ENCODE data around the gene LRRFIP1. TPM values are rescaled to one million over a fixed set of nuclear protein-coding genes. Genes with fewer than 3 reads are reported as not detected.
"Not testable (repeated sequence)": the region's sequence is repeated elsewhere in the genome, so short reads cannot be mapped to it uniquely, and the experiment has no call there.

The LRRFIP1 gene
- total RNA-seq, 1 experiment from 2014 or later = 21.5 TPM

DNA sequence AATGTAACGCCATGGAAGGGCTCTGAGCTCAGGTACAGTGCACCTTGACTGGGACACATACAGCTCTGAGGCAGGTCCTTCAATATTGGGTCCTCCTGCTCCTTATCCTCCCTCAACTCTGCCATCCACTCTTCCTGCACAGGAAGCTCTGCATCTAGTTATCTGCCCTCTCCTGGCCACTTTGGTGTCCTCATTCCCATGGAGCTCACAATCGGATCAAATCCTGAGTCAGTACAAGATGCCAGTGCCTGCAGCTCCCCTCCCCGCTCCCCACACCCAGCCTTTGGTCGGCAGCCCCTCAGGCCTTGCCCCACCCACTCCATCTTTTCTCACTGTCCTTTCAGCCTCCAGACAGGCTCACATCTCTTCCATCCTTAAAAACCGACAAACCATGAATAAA lies 58.0 kb downstream of the LRRFIP1 start:
- peak; percentile 41 for DNase-seq (ENCODE audit: low spot score)

DNA sequence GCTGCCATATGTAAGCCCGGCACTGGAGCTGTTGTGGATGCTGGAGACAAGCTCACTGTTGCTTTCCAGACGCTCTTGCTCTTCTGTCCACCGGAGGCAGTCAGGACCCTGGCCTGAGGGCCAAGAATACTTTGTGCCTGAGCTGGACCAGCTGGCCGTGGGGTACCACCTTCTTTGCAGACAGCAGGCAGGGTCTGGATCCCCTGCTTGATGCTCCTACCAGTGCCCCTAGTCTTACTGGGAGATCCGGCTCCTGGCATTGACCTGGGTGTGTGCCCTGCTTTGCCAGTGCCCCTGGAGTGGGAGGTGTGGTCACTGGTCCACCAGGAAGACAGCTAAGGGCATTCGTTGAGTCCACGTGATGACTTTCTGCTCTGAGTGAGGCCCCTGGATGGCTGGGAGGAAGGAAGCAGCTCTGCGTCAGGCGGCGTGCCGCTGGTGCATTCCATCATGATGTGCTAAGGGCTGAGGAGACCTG lies 59.3 kb downstream of the LRRFIP1 start:
- no peak for DNase-seq (ENCODE audit: low spot score)

DNA sequence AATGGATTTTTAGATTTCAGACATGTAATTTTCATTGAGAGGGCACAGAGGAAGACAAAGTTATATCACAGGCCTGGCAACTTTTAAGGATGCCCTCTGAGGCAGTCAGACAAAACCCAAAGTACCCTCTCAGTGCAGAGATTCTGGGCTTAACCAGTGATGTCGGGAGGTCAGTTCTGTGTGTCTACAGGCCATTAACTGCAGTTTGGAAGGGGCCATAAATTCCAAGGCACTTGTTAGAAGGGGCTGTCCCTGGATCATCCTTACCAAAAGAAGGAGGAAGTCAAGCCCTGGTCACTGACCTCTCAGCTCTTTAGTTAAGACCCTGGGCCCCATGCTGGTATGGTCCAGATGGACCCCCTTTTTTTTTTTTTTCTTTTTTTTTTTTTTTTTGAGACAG lies 60.7 kb downstream of the LRRFIP1 start:
- DNase-seq (ENCODE audit: low spot score) = no peak

DNA sequence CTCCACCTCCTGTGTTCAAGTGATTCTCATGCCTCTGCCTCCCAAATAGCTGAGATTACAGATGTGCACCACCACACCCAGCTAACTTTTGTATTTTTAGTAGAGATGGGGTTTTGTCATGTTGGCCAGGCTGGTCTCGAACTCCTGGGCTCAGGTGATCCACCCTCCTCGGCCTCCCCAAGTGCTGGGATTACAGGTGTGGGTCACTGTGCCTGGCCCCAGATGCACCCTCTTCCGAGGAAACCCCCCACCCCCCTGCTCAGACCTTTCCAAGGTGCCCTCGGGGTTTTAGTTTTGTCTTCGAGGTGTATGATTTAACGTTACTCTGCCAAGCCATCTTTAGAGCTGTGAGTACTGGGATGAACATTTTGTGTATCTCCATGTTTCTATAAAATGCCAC lies 61.2 kb downstream of the LRRFIP1 start:
- not testable (repeated sequence) for DNase-seq (ENCODE audit: low spot score)

DNA sequence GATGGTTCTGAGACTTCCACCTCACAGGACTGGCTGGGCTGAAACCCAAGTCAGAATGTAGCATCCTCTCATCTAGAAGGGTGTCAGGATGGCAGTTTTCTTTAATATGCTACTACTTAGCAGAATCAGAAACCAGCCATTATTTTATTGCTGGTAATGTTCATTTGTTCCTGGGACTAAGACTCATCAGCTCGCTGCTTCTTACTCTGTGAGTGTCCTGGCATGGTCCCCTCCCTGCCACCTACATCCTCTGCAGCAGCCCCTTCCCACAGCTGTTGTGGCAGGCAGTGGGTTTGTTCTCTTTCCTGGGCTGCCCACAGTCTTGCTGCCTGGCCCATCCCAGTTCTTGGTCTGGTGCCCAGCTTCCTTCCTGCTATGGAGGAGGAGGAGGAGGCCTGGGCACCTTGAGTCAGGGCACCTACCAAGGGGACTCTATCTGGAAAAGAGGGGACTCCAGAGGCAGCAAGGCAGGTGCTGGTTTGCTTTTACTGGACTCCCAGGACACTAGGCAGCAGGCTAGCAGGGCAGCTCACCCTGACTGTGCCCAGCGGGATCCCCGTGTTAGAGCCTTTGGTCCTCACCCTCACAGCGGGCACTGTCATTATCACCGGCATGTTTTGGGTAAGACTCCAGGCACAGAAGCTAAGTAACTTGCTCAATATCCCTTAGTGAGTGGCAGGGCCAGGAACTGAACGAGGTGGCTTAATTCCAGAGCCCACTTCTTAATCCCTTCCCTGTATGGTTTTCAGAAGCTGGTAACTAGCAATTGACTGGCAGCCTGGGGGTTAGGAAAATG lies 62.1 kb downstream of the LRRFIP1 start:
- peak; percentile 45 for DNase-seq (ENCODE audit: low spot score)

DNA sequence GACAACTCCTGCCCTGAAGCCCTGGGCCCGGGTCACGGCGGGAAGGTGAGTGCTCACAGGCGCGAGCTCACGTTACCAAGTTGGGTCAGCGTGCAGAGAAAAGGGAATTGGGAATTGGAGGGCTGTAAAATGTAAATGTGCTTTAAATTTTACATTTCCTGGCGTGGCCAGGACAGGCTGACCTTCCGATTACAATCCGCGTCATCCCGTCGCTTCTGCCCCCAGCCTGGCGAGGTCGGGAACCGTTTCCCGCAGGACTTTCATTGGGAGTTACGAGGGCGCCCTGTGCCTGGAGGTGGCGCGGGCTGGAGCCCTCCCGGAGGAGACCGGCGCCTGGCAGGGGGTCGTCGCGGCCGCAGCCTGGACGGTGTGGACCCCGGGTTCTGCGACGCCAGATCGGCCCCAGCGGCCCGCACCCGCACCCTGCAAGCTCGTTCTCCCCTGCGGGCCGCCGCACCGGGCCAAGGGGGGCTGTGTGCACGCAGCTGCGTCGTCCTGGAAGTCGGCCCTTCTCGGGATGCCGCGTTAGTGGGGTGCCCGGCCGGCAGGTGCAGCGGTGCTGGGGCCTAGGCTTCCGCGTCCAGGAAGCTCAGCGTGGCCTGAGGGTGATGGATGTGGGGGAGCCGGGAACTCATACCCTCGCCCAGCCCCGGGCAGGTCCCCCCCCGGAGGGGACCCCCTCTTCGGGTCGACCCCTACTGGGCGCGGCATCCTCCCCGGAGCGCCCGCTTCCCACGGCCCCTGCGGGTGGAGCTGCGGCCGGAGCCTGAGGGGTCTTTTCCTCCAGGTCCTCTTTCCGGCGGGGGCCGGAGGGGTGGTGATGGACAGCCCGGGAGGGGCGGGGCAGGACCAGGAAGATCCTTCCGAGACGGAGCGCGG lies 63.9 kb downstream of the LRRFIP1 start:
- DNase-seq (ENCODE audit: low spot score) = no peak

DNA sequence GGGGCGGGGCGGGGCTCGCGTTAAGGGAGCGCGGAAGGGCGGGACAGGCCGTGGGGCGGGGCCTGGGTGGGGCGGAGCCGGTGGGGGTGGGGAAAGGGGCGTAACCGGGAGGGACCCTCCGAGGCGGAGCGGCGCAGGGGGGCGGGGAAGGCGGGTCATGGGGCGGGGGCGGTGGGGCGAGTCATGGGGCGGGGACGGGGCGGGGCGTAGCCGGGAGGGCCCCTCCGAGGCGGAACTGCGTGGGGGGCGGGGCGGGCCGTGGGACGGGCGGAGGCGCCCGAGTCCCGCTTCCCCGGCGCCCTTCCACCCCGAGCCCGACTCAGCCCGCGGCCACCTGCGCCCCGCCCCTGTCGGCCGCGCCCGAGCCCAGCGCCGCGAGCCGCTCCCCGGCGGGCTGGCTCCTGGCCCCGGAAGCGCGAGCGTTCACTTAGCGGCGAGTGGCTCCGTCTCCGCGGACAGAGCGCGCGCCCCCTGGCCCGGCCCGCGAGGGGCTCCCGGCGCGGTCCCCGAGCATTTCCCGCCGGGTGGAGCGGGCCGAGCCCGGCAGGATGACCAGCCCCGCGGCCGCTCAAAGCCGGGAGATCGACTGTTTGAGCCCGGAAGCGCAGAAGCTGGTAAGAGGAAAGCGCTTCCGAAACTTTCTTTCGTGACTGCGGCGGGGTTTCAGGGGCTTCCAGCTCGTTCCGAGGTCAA lies 64.7 kb downstream of the LRRFIP1 start:
- peak; percentile 69 for DNase-seq (ENCODE audit: low spot score)

DNA sequence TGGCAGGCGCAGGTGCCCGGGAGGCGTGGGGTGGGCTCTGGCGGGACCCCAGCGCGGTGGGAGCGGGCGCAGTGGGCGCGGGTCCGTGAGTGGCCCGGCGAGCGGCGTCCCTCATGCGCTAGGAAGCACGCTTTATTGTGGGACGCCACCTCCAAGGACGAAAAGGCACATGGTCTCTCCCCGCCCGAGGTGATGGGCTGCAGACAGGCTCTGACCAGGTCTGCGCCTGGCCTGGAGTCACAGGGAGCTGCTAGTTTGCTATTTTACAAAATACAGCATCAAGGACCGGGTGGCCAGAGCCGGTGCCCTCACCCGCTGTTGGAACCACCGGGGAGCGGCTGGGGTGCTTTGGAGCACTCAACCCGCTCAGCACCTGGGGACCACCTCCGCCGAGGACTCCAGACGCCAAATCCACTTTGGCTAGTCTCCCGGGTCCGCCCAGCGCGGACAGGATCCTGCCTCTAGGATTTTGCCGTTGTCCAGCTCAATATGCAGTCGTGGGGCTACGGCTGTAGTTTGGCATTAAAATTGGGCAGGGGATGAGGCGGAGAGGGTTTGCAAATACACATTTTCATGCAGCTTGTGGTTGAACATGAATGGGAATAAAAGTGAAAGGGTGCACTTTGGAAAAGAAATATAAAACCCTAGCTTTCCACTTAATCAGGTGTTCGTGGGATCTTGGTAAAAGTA lies 65.4 kb downstream of the LRRFIP1 start:
- no peak for DNase-seq (ENCODE audit: low spot score)

DNA sequence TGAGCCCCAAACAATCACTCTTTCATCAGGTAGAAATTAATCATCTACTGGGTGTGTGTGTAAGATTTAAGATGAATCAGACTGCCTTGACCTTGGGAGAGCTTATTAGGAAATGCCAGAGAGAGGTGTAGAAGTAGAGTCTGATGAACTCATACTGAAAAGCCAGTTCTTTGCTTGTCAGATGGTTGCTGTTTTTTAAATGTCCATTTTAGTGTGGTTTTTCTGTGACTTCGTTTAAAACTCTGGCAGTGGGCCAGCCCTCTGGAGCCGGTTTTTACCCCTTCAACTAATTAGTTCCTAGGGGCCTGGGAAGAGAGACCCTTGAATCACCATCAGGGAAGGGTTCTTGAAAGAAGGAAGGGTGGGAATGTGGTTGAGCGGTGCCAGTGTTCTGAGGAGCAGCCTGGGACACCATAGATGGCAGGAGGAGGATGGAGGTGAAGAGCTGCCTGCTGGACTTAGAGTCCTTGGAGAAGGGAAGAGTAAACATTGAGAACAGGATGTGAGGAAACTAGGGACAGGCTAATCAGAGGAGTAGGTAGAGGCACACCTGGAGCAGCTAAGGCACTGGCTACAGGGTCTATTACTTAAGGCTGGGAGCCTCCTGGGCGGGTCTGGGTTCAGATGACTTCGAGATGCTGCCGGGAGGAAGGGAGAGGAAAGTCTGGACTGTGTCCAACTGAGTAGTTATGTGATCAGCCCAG lies 66.1 kb downstream of the LRRFIP1 start:
- peak; percentile 41 for DNase-seq (ENCODE audit: low spot score)

DNA sequence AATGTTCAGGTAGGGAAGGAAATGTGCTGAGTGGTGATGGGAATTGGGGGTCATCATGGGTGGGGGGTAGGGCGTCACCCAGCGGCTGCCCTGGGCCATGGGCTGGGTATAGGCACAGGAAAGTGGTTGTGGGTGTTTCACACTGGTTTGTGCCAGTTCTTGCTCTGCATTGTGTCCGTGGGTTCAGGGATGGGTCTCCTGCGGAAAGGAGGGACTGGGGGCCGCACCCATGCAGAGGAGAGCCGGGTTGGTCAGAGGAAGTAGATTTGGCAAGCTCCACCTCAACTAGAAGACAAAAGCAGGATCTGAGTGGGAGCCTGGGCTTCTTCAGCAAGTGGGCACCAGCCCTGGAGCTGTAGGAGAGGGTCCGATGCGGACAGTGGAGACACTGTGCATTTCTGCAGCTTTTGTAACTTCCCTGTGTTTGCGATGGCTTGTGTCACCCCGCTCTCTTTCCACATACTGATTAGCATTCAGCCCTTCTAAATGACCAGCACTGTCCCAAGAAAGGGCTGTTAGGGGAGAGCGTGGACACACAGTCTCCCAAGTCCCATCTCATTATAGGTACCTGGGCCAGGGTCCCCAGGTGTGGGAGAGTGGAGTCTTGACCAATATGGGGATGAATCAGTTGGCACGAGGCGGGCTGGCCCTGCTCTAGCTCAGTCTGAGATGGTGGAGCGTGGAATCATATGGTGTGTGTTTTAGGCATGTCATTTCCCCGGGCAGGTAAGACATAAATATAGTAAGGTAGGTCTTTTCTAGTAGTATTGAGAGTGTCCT lies 67.2 kb downstream of the LRRFIP1 start:
- DNase-seq (ENCODE audit: low spot score) = no peak

DNA sequence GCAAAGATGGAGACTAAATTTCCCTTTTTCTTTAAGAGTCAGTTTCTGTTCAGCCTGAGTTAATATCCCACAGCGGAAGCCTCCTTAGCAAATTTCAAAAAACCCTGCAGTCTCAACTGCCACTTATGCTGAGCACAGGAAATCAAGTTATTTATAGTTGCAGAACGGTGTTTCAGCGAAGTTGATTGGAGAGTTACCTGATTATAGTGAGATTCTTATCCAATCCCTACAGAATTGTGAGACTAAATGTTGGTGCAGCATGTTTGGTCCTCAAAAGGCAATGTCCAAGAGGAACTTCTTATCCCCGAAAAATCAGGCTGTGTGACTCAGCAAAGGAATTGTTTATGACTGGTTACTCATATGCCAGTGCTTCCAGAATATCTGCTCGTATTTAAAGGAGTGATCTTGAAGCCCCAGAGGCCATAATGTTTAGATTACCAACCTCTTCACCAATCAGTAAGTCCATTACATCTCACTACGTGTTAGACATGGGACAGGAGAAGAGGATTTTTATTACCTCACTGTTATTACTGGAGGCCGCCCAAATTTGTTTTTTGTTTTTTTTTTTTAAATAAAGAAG lies 67.9 kb downstream of the LRRFIP1 start:
- peak; percentile 98 for DNase-seq (ENCODE audit: low spot score)

DNA sequence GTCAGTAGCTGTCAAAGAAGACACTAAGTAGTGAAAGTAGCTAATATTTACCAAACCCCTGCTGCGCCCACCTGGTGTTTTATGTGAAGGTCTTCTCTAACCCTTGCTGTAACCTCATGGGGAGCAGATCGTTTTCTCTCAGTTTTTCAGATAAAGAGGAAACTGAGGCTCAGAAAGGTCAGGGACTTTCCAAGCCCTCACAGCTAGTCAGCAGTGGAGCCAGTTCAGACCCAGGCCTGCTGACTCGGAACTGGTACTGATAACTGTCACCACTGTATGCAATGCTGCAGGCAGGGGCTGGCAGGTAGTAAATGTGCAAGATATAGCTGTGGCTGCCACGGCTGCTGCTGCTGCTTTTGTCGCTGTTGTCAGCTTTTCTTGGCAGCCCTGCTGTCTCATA lies 69.1 kb downstream of the LRRFIP1 start:
- DNase-seq (ENCODE audit: low spot score) = no peak

DNA sequence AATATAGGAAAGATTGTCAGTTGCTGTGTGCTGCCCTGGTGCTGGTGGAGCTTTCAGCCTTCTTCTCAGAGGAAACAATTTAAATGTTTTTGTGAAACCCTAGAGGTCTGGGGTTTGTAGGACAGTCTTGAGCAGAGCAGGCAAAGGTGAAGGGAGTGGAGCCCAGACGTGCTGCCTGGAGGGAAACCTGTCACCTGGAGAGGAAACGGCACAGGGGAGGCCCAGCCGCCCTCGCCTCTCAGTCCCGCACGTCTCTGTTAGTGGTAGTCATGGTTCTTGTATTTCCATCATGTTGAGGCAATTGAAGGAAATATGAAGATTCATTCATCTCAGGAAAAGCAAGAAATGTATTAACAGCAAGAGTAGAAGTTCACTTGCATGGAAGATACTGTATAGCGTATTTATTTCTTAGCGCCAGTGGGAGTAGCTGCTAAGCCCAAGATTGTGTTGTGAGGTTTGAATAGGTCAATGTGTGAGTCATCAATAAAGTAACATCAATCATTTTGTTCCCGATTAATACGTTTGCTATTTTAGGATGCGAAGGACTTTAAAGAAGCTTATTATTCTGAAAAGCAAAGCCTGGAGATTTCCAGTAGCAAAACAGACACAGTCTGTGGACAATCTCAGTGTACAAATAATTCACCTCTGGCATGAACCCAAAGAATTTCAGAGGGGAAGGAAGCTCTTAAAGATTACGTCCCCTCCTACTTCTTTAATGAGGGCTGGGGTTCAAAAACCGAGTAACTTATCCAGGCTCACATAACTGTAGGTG lies 70.4 kb downstream of the LRRFIP1 start:
- no peak for DNase-seq (ENCODE audit: low spot score)

DNA sequence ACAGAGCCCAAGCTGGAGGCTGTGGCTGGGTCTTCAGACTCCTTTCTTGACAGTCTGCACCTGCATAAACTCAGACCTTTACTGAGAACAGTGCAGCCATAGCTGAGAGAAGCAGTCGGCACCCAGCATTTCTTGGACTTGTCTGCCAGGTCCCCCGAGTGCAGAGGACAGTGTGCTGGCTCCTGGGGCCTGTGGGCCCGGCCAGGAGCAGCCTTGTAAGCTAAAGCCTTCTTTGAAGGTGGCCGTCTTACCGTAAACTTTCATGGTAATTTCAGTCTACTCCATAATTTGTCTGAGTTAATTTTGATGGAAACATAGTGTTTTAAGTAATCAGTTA lies 70.9 kb downstream of the LRRFIP1 start:
- DNase-seq (ENCODE audit: low spot score) = no peak

DNA sequence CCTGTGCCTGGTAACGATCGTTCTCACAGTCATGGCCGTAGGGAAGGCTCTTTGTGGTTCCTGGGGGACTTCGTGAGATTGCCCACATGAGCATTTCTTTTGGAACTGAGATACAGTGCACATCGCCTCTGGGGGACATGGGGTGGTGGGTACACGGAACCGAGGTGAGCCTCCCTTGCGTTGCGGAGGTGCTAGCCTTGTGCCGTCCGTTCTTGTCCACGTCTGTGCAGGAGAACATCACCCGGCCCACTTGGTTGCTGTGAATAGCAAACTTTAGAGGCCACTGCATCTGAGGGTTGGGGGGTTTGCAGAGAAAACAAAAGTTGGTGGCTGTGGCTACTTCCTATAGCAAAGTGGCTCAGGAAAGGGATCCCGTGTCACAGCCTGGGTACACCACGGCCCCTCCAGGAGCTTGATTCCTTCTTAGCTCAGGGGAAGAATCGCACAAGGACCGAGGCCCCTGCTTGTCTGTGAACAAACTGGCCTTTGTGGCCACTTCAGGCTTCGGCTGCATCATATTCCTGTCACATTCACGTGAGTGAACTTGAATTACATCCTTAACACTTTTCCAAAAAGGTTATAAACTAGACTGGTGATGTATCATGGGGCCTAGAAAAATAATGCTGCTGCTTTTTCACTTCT lies 72.6 kb downstream of the LRRFIP1 start:
- DNase-seq (ENCODE audit: low spot score) = no peak

DNA sequence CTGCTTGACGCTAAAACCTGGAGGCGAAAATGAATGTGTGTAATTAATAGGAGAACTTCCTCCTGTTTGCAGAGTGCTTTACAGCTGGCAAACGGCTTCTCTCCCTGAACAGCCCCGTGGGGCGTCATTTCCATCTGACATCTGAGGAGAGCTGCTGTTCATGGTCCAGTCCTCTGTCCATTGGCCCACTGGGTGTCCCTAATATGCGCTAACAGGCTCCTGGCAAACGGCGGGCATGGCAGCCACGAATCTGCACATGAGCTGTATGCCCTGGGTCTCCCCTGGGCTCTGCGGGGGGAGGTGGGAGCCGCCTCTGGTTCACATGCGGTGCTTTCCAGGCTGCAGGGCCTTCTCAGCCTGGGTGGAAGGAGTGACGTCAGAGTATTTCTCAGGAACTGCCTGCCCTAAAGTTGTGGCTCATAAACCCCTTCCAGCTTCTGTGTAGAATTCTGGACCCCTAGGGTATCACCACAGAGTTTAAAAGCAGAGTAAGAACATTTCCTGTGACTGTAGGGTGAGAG lies 73.2 kb downstream of the LRRFIP1 start:
- DNase-seq (ENCODE audit: low spot score) = peak; percentile 55

DNA sequence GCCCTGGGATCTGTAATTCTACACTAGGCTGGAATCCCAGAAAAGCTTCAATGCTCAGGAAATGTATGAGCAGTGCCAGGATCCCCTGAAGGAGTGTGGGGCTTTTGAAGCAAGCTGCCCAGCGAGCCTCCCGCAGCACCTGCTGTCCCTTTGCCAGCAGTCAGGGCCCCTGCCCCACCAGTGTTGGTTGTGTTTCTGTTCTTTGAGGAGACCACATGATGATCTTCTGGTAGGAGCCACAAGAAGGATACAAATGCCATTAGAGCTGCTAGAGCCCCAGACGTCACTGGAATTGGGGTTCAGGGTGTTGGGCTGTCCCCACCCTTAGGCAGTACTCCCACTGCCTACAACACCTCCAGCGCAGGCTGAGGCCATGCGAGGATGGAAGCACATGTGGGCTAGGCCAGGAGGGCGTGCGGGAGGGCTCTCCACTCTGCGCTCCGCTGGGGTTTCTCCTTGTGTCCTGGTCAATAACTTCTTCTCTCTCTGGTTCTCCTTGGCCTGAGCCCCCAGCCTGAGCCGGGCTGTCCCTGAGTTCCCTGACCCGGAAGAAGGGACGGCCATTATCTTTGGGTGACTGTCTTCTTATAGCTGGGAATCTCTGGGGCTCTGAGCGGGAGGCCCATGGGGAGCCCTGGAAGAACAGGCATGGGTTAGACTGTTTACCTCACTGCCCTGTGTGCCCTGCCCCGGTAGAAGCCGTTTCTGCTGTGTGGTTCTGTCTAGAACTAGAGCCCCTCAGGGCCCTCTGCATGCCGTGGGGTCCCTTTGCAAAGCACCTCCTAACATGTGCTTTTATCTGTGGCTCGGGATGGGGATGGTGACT lies 73.9 kb downstream of the LRRFIP1 start:
- DNase-seq (ENCODE audit: low spot score) = no peak
